ENCODE results near the gene CBLN2.

CBLN2 gene

GRCh38 chr18:72555101-72555500 is 11.0 kb upstream of the CBLN2 start:
- TF ChIP-seq CTCF (conservative IDR thresholded peaks at IDR 0.05) = no peak
- H3K27ac ChIP-seq = no peak overlapping the region

DNA sequence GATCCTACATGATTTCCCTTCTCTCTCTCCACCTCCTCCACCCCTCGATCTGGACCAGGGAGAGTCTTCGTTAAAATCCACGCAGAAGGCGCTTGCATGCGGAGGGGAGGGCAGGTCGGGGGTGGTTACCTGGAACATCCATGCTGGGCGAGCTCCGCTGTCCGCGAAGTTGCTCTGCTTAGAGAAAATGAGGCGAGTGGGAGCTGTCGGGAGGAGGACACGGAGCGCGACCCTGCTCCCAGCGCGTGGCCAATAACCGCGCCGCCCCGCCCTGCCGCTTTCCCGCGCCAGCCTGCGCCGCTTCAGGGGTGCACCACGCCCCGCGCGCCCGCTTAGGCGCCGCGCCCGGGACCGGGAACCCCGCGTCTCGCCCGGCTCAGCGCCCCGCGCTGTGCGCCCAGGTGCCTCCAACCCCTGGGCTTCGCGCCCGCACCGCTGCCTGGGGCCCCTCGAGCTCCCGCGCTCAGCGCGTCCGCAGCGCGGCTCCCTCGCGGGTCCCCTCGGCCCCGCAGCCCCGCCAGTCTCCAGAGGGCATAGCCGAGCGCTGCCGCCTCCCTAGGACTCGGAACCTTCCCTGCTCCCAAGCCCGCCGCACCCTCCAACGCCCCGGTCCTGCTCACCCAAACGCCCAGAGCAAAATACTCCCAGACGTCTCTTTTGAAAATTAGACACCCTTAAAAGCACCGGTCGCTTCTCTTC is 636 bp downstream of the CBLN2 start:
- no peak overlapping the region for H3K27ac ChIP-seq
- no peak for TF ChIP-seq CTCF (conservative IDR thresholded peaks at IDR 0.05)

DNA sequence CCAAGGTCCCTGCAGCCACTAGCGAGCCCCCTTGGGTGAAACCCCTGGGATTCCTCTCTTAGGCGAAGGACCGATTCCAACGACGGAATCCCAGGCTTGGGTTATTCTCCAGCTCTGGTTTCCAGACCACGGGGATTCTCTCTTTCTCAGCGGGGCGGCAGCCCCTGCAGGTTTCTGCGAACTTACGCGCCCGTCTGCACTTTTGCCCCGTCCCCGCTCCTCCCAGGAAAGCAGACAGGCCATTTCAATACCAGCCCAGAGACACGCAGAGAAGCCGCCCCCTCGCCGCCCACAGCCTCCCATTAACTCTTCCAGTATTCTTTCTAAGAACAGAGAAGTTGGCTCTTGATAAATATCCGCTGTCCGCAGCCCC is 1.2 kb downstream of the CBLN2 start:
- TF ChIP-seq CTCF (conservative IDR thresholded peaks at IDR 0.05) = no peak
- no peak overlapping the region for H3K27ac ChIP-seq

GRCh38 chr18:72542342-72542741 is 1.8 kb downstream of the CBLN2 start:
- no peak overlapping the region for H3K27ac ChIP-seq
- no peak for TF ChIP-seq CTCF (conservative IDR thresholded peaks at IDR 0.05)

DNA sequence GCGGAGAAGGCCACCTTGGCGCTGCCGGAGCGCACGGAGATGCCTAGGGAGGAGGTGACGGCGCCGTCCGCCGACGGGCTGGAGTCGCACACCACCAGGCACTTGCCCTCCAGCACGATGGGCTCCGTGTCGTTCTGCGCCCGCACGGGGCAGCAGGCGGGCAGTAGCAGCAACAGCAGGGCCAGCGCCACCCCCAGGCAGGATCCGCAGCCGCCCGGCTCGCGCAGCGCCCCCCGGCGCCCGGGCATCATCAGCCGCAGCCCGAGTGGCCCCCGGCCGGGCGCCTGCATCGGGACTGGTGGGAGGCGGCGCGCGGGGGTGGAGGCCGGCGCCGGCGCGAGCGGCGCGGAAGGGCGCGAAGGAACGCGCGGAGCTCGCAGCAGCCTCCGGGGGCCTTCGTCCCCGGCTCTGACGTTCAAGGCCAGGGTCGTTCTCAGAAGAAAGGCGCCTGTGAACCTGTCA is 2.2 kb downstream of the CBLN2 start:
- peak; percentile 53 for TF ChIP-seq CTCF (conservative IDR thresholded peaks at IDR 0.05)
- no peak overlapping the region for H3K27ac ChIP-seq

DNA sequence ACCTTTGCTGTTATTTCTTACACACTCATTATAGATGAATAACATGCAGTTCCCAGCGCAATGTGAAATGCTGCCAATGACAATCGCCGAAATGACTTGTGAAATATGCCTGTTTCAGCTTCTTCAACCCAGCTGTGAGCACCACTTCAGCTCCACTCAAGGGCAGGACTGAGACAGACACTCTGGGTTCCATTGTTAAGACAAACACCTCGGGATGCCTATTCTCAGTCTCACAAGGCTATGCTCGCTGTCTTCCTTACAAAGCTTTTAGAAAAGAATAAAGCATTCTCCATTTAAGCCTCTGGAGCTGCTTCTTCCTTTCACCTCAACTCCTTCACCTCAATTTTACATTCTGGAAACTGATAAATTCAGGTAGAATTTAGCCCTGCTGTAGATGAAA is 4.2 kb downstream of the CBLN2 start:
- TF ChIP-seq CTCF (conservative IDR thresholded peaks at IDR 0.05) = no peak
- no peak overlapping the region for H3K27ac ChIP-seq

DNA sequence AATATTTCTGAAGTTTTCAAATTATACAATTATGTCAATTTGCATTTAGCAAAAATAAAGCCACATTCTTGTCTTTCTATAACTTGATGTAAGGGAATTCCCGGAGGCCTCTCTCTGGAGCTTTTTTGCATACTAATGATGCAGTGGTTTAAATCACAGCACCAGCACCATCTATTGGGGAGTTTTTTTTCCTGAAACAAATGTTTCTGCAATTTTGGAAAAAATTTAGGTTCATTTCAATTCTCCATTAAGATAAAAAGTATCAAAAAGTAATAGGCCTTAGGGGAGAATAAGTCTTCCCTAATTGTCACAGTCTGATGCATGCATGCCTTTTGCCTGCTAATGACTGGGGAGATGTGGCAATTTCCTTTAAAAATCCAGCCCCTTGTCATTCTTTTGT is 13.5 kb downstream of the CBLN2 start:
- TF ChIP-seq CTCF (conservative IDR thresholded peaks at IDR 0.05) = peak; percentile 50
- no peak overlapping the region for H3K27ac ChIP-seq

Measured in VCaP (cell line).